ENCODE data around the gene SFSWAP. TPM values are rescaled to one million over a fixed set of nuclear protein-coding genes. Genes with fewer than 3 reads are reported as not detected.

Gene SFSWAP
- total RNA-seq, 1 experiment from 2014 or later: 48.1 TPM

GRCh38 chr12:131720921-131721320 is 10.0 kb downstream of the SFSWAP start:
- Histone ChIP-seq H4K8ac (replicated peaks; ENCODE audit: insufficient read length, low read depth, low read length) (no peak overlapping the region), H4K5ac (ENCODE audit: insufficient read length, low read depth, low read length) (no peak overlapping the region), H3K4me2 (ENCODE audit: insufficient read depth, insufficient read length, low read length) (no peak overlapping the region), H3K79me2 (ENCODE audit: insufficient read depth, low read length) (peaks cover 2% of the 10 kb centered on the region; the same call in 1 of the 2 replicates), H3K9me3 (ENCODE audit: control insufficient read depth, low read depth, low read length) (no peaks in the 10 kb centered on the region), H3K18ac (ENCODE audit: insufficient read length, low read depth, low read length) (no peak overlapping the region), H2AK5ac (ENCODE audit: insufficient read length, low read length) (no peak overlapping the region), H3T11ph (ENCODE audit: low read length) (no peak overlapping the region), H3K9ac (ENCODE audit: extremely low read depth, insufficient read length, low read length) (no peak overlapping the region), H4K20me1 (ENCODE audit: control insufficient read depth, insufficient read depth, insufficient read length) (no peaks in the 10 kb centered on the region), H3K4me1 (ENCODE audit: insufficient read depth, low read length) (peaks cover 11% of the 10 kb centered on the region), H3K27me3 (ENCODE audit: insufficient read depth, low read length) (no peaks in the 10 kb centered on the region), H2BK120ac (ENCODE audit: low read depth, low read length, poor library complexity, severe bottlenecking) (no peak overlapping the region), H3K56ac (ENCODE audit: insufficient read length, low read depth, low read length) (no peak overlapping the region), H3K27ac (ENCODE audit: insufficient read length, low read depth, low read length) (no peak overlapping the region), H3K4ac (ENCODE audit: low read depth, low read length) (no peak overlapping the region), H4K91ac (ENCODE audit: insufficient read length, low read depth, low read length) (no peak overlapping the region), H2BK5ac (ENCODE audit: insufficient read length, low read length) (no peak overlapping the region), H2BK20ac (ENCODE audit: low read depth, low read length, poor library complexity, severe bottlenecking) (no peak overlapping the region), H2BK12ac (ENCODE audit: insufficient read length, low read depth, low read length) (no peak overlapping the region), H3K79me1 (ENCODE audit: insufficient read depth, low read depth, low read length, poor library complexity, severe bottlenecking) (no peaks in the 10 kb centered on the region), H2BK15ac (ENCODE audit: low read depth, low read length) (no peak overlapping the region), H3K23me2 (ENCODE audit: insufficient read length, low read depth, low read length, poor library complexity, severe bottlenecking) (no peaks in the 10 kb centered on the region), H3K14ac (ENCODE audit: insufficient read depth, low read length) (no peak overlapping the region), H3K23ac (ENCODE audit: insufficient read length, low read depth, low read length) (no peak overlapping the region), H2AFZ (ENCODE audit: low read length) (no peak overlapping the region)
- H3K9me3 Mint-ChIP-seq: no peaks in the 10 kb centered on the region
- DNase-seq: no peak
- no peaks in the 10 kb centered on the region for H3K27me3 Mint-ChIP-seq (ENCODE audit: low read depth)
- no CpG with 5 or more reads among the region's 7 CpGs for WGBS (ENCODE audit: extremely low coverage, insufficient read length, low lambda C conversion rate)
- H3K36me3 Mint-ChIP-seq (ENCODE audit: insufficient read depth in 1 of 3, low read depth in 3 of 3): peaks cover 48 to 75% (median 67%) of the 10 kb centered on the region in 3 experiments
- peaks cover 44 to 48% of the 10 kb centered on the region in 2 experiments for H3K4me1 Mint-ChIP-seq
- peak overlapping the region; percentile 74 to 97 (median 94) for H3K27ac Mint-ChIP-seq
- no peak for TF ChIP-seq CTCF (conservative IDR thresholded peaks at IDR 0.05)
- H3K4me3 Mint-ChIP-seq: no peak overlapping the region

All from H9 (cell line).